B cell (primary cell): ENCODE data around the gene GGACT. TPM values are rescaled to one million over a fixed set of nuclear protein-coding genes. Genes with fewer than 3 reads are reported as not detected.

Experiments used
- ATAC-seq: fragments of 200-7000 bp; cut with Tn5 transposase; one replicate; pipeline ENCODE4 v1.10.0; 2021; ENCODE audit warnings: low read depth, mild to moderate bottlenecking, moderate number of reproducible peaks, moderate library complexity
- CTCF ChIA-PET: fragments of 350-600 bp; sonication (Branson Sonifier 250); formaldehyde crosslinking; loops from one replicate; lab custom pipeline; 2021; ENCODE audit warnings: antibody characterized with exemption, inconsistent platforms; lab: Charles Lee
- POLR2A ChIA-PET: fragments of 350-600 bp; sonication (Branson Sonifier 250); formaldehyde crosslinking; loops from one replicate; lab custom pipeline; 2021; ENCODE audit warnings: antibody characterized with exemption; lab: Charles Lee
- DNase-seq: peaks from one replicate; pipeline ENCODE4 v3.0.0; 2013
- H2AFZ ChIP-seq: 2 replicates; pipeline ENCODE4 v1.6.1; 2012; ENCODE audit warnings: mild to moderate bottlenecking, low read depth, low read length; ENCODE audit not compliant: insufficient read depth, poor library complexity, severe bottlenecking
- H3K27ac ChIP-seq, 2 donors: 1 replicate in 1 of 2; 2 replicates in 1 of 2; pipeline ENCODE4 v1.5.1; 2012 to 2013; ENCODE audit warnings: low read length in 2 of 2, mild to moderate bottlenecking in 2 of 2, moderate library complexity in 1 of 2
- H3K27me3 ChIP-seq, 4 experiments: fragments of 200-600 bp in 1 of 4; sonication (generic) in 1 of 4; replicated peaks in 1 of 4; 1 replicate in 2 of 4; 2 replicates in 2 of 4; pipeline versions ENCODE4 v1.6.1 to v1.7.0; 2013 to 2016; ENCODE audit warnings: low read length in 3 of 4, mild to moderate bottlenecking in 2 of 4, mixed read lengths in 1 of 4, moderate library complexity in 1 of 4; ENCODE audit not compliant: insufficient read depth in 4 of 4, control insufficient read depth in 3 of 4; ENCODE audit errors: control extremely low read depth in 1 of 4
- H3K36me3 ChIP-seq, 2 experiments: replicated peaks in 1 of 2; 1 replicate in 1 of 2; 2 replicates in 1 of 2; pipeline versions ENCODE4 v1.6.1 to v1.7.1; 2013; ENCODE audit warnings: low read length in 1 of 2; ENCODE audit not compliant: insufficient read depth in 2 of 2, control insufficient read depth in 1 of 2; ENCODE audit errors: control extremely low read depth in 1 of 2, extremely low read depth in 1 of 2
- H3K4me1 ChIP-seq, 2 donors: fragments of 200-600 bp in 1 of 2; sonication (generic) in 1 of 2; 1 replicate in 1 of 2; 2 replicates in 1 of 2; pipeline versions ENCODE4 v1.5.1 to v1.6.1; 2013 to 2017; ENCODE audit warnings: low read length in 2 of 2; ENCODE audit not compliant: control insufficient read depth in 2 of 2, insufficient read depth in 2 of 2
- H3K4me2 ChIP-seq: replicated peaks from 2 replicates; pipeline ENCODE3; 2012; ENCODE audit warnings: mild to moderate bottlenecking, low read depth, low read length; ENCODE audit not compliant: poor library complexity, severe bottlenecking
- H3K4me3 ChIP-seq, 5 experiments: fragments of 200-600 bp in 1 of 5; sonication (generic) in 1 of 5; 1 replicate in 3 of 5; 2 replicates in 2 of 5; pipeline versions ENCODE4 v1.5.1 to v1.7.0; 2011 to 2016; ENCODE audit warnings: low read length in 4 of 5, mild to moderate bottlenecking in 4 of 5, low read depth in 2 of 5, control low read depth in 1 of 5, moderate library complexity in 1 of 5; ENCODE audit not compliant: insufficient read depth in 1 of 5; ENCODE audit errors: control extremely low read depth in 1 of 5, extremely low read depth in 1 of 5
- H3K79me2 ChIP-seq: fragments of 200-600 bp; sonication (generic); one replicate; pipeline ENCODE4 v1.6.0; 2016; ENCODE audit warnings: low read length; ENCODE audit not compliant: control insufficient read depth, insufficient read depth
- H3K9ac ChIP-seq: fragments of 200-600 bp; sonication (generic); 2 replicates; pipeline ENCODE4 v1.6.1; 2017; ENCODE audit warnings: mild to moderate bottlenecking, low read length, moderate library complexity
- H3K9me3 ChIP-seq, 3 donors: one replicate each; pipeline versions ENCODE4 v1.6.1 to v1.7.1; 2013; ENCODE audit warnings: low read length in 2 of 3; ENCODE audit not compliant: control insufficient read depth in 2 of 3, insufficient read depth in 1 of 3; ENCODE audit errors: control extremely low read depth in 1 of 3
- H4K20me1 ChIP-seq: 2 replicates; pipeline ENCODE4 v1.6.0; 2012; ENCODE audit warnings: mild to moderate bottlenecking, low read length; ENCODE audit not compliant: insufficient read depth, control insufficient read depth, poor library complexity, severe bottlenecking
- H3K27ac Mint-ChIP-seq: one replicate; pipeline ENCODE4 v1.8.0; 2021; ENCODE audit warnings: mixed read lengths
- H3K27me3 Mint-ChIP-seq: one replicate; pipeline ENCODE4 v1.8.0; 2021; ENCODE audit warnings: mixed read lengths
- H3K4me1 Mint-ChIP-seq: one replicate; pipeline ENCODE4 v1.8.0; 2021; ENCODE audit warnings: mixed read lengths
- H3K4me3 Mint-ChIP-seq: one replicate; pipeline ENCODE4 v1.8.0; 2021; ENCODE audit warnings: mixed read lengths
- H3K9me3 Mint-ChIP-seq: one replicate; pipeline ENCODE4 v1.8.0; 2022; ENCODE audit warnings: mixed read lengths; ENCODE audit not compliant: insufficient read depth
- EZH2 ChIP-seq: IDR thresholded peaks from 2 replicates; pipeline ENCODE4 v1.6.1; 2012; ENCODE audit warnings: borderline replicate concordance, low read depth, mild to moderate bottlenecking, moderate library complexity, low read length; ENCODE audit not compliant: insufficient read depth, poor library complexity, severe bottlenecking
- WGBS: methylation state at CpG from one replicate; pipeline ENCODE4 v1.1.5; 2013; ENCODE audit warnings: missing lambda C conversion rate; ENCODE audit not compliant: insufficient coverage; 5-methylcytosine and 5-hydroxymethylcytosine counted together
- intact Hi-C: fragments of 100-400 bp; cut with micrococcal nuclease; formaldehyde crosslinking; loops from one replicate; pipeline ENCODE4 v1.10.0; 2022
- polyA plus RNA-seq: library from polyadenylated mRNA; depleted of rRNA; stranded (reverse); fragments of >200 nt; gene quantifications from 2 replicates; pipeline ENCODE4 v1.2.3, GENCODE V29; 2012
- total RNA-seq, 2 donors: library from RNA; stranded (reverse); fragments of 120-200 nt in 1 of 2; gene quantifications; 1 replicate in 1 of 2; 2 replicates in 1 of 2; pipeline versions ENCODE4 v1.2.3 to v1.2.4, GENCODE V29; 2013 to 2022
- TF ChIP-seq, protein P1 (sequence below): fragments of 200-600 bp; IDR thresholded peaks from one replicate; pipeline ENCODE4 v1.8.0; 2022; ENCODE audit warnings: antibody characterized with exemption, mild to moderate bottlenecking

The GGACT gene
- total and polyA plus RNA-seq, 2 donors (not counting 1 experiment from before 2014, with no cell fraction given) = 3.2 to 3.5 TPM

DNA sequence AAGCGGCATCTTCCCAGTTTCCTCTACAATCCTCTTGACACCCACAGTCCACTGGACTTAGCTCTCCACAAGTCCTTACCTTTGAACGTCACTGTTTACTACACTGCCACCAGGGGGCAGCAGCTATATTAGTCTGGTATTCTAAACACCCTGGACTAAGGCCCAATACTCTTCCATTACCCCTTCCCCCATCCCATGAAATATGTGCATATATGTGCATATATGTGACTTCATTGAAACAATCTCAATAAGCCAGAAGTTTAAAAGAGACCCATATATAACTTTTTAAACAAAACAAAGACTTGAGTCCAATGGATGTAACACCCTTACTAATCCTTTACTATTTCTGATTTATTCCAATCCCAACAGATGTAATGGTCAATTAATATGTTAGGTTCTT, 15.5 kb downstream of the GGACT start:
- WGBS = 89% methylated on average over 1 of the region's 2 CpGs
- no peaks in the 10 kb centered on the region for H3K9me3 Mint-ChIP-seq
- H3K36me3 ChIP-seq = no peaks in the 10 kb centered on the region
- H3K27me3 ChIP-seq = no peaks in the 10 kb centered on the region
- no peak overlapping the region for H3K4me3 Mint-ChIP-seq
- DNase-seq = peak; percentile 77
- H3K79me2 ChIP-seq = no peaks in the 10 kb centered on the region
- no peaks in the 10 kb centered on the region for H3K9me3 ChIP-seq
- H3K27ac Mint-ChIP-seq = no peak overlapping the region
- no peak overlapping the region for H3K4me3 ChIP-seq
- no peak overlapping the region for H3K27ac ChIP-seq
- no peaks in the 10 kb centered on the region for H3K4me1 ChIP-seq
- no peaks in the 10 kb centered on the region for H3K27me3 Mint-ChIP-seq
- intact Hi-C loops = no loop called here
- no peaks in the 10 kb centered on the region for H3K4me1 Mint-ChIP-seq
- TF ChIP-seq EZH2 = no peak
- TF ChIP-seq, protein P1, sequence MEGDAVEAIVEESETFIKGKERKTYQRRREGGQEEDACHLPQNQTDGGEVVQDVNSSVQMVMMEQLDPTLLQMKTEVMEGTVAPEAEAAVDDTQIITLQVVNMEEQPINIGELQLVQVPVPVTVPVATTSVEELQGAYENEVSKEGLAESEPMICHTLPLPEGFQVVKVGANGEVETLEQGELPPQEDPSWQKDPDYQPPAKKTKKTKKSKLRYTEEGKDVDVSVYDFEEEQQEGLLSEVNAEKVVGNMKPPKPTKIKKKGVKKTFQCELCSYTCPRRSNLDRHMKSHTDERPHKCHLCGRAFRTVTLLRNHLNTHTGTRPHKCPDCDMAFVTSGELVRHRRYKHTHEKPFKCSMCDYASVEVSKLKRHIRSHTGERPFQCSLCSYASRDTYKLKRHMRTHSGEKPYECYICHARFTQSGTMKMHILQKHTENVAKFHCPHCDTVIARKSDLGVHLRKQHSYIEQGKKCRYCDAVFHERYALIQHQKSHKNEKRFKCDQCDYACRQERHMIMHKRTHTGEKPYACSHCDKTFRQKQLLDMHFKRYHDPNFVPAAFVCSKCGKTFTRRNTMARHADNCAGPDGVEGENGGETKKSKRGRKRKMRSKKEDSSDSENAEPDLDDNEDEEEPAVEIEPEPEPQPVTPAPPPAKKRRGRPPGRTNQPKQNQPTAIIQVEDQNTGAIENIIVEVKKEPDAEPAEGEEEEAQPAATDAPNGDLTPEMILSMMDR = peak; percentile 92
- H4K20me1 ChIP-seq = no peaks in the 10 kb centered on the region
- ChIA-PET POLR2A (no interaction called here), CTCF (interaction anchor here (0.6 to 4.6 kb wide), 32 partner anchors 9 to 1045 kb away, joined by 3 to 46 read pairs (median 3); partner anchors contain the start of gene GGACT)
- no peak overlapping the region for H3K9ac ChIP-seq
- no peak overlapping the region for H3K4me2 ChIP-seq
- ATAC-seq = peak; percentile 73
- H2AFZ ChIP-seq = no peak overlapping the region

DNA sequence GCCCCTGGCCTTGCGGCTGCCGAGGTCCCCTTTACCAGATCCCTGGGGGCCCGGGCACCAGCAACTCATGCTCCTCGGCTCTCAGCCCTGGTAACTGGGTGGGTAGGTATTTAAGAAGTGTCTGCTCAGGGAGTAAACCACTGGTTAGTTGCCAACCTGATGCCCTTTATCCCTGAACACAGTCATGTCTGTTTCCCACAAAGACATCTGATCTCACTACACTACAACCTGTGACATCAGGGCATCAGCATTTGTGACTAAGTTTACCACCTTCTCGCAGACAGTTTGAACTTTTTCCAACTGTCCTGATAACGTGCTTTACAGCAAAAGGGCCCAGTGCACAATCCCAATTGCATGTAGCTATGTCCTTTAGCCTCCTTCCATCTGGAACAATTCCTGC, 22.0 kb downstream of the GGACT start:
- Histone ChIP-seq H3K9me3 (peaks cover 0 to 10% (median 0%) of the 10 kb centered on the region in 3 donors), H3K79me2 (no peaks in the 10 kb centered on the region), H3K27ac (no peak overlapping the region), H3K4me3 (no peak overlapping the region), H4K20me1 (no peaks in the 10 kb centered on the region), H3K9ac (no peak overlapping the region), H3K4me1 (no peaks in the 10 kb centered on the region), H3K36me3 (no peaks in the 10 kb centered on the region), H2AFZ (no peak overlapping the region), H3K4me2 (no peak overlapping the region), H3K27me3 (no peaks in the 10 kb centered on the region)
- TF ChIP-seq, protein P1 = no peak
- no peak for TF ChIP-seq EZH2
- CTCF ChIA-PET = no interaction called here
- no peaks in the 10 kb centered on the region for H3K9me3 Mint-ChIP-seq
- H3K4me1 Mint-ChIP-seq = no peaks in the 10 kb centered on the region
- H3K4me3 Mint-ChIP-seq = no peak overlapping the region
- H3K27ac Mint-ChIP-seq = no peak overlapping the region
- 88% methylated on average over 5 of the region's 6 CpGs for WGBS
- ATAC-seq (no peak), DNase-seq (no peak)
- H3K27me3 Mint-ChIP-seq = no peaks in the 10 kb centered on the region
- POLR2A ChIA-PET = no interaction called here
- intact Hi-C loops = no loop called here
